Kidney tubule cell (primary cell): ENCODE results near the gene APOL2.
A peak's percentile ranks its signal among the peaks of the same experiment; 100 is the strongest.
"Not testable (repeated sequence)": the region's sequence is repeated elsewhere in the genome, so short reads cannot be mapped to it uniquely, and the experiment has no call there.

Experiments
- DNase-seq: peaks from one replicate; pipeline ENCODE4 v3.0.0-alpha.2; 2018; ENCODE audit warnings: low spot score

The APOL2 gene

GRCh38 chr22:36221799-36222751 lies 17.3 kb downstream of the APOL2 start:
- DNase-seq, result peak; percentile 44

GRCh38 chr22:36220451-36220921 lies 18.8 kb downstream of the APOL2 start:
- no peak for DNase-seq

DNA sequence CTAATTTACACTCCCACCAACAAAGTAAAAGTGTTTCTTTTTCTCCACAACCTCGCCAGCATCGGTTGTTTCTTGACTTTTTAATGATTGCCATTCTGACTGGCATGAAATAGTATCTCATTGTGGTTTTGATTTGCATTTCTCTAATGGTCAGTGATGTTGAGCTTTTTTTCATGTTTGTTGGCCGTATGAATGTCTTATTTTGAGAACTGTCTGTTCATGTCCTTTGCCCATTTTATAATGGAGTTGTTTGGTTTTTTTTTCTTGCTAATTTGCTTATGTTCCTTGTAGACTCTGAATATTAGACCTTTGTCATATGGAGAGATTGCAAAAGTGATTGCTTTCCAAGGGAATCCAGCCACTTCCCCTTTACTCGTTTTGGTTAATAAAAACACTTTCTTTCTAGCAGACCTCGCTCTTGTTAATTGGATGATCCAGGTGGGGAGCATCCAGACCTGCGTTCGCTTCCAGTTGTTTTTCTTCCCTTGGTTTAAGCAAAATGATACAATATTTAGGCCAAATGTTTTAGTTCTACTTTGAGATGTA lies 20.6 kb downstream of the APOL2 start:
- no peak for DNase-seq

DNA sequence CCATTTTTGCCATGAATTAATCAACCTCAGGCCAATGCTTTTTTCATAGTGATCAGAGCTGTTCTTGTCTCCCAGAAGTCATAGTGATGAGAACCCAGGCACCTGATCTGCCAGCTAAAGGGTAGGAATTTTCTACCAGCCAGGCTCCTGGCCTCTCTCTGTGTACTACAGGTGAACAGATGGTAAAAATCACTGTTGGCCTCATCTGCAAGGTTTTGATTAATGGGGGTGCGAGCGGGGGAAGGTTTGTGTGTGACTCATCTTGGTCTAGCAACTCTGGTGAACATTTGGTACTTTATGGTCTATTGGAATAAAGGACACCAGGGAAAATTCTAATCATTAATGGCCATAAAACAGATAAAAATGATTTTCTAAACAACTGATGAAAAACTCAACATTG lies 23.3 kb downstream of the APOL2 start:
- no peak for DNase-seq

GRCh38 chr22:36213586-36213985 lies 25.7 kb downstream of the APOL2 start:
- no peak for DNase-seq

DNA sequence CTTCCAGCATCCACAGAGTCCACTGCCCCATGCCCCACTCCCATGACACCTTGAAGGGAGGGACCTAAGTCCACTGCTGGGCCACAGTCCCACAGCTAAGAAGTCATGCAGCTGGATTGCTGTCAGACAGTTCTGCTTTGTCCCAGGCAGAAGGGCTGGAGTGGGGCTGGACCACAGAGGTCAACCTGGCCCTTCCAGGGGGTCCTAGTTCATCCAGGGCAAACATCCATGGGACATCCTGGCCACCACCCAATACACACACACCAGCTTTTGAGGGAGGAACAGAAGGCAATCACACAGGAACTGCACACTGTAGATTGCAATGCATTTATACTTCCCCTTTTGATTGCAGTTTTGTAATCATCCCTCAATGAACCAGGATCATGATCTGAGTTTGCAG lies 26.4 kb downstream of the APOL2 start:
- DNase-seq, result no peak

DNA sequence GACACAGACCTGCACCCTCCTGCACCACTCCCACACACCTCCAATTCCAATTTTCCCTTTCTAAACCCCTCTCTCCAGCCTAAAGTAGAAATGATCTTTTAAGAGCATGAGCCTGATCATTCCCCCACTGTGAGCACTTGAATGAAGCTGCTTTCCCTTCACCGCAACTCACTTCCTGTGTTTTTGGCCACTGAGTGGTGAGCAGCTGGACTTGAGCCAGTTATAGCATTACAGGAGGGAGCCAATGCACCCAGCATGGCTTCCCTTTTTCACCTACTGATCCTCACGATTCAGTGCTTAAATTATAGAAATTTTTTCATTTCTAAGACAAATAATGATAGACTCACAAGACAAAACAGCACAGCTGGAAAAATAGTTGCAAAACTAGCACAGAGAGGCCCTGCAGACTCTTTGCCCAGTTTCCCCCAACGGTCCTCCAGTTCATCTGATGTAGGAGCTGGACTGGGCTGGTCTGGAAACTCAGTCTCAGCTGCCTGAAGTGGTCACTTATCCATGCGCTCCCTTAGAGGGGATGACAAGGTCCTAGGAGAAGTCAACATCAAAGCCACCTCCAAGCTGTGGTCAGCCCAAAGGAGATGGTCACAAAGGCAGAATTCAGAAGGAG lies 28.0 kb downstream of the APOL2 start:
- peak; percentile 50 for DNase-seq

GRCh38 chr22:36210224-36210623 lies 29.1 kb downstream of the APOL2 start:
- DNase-seq, result no peak

DNA sequence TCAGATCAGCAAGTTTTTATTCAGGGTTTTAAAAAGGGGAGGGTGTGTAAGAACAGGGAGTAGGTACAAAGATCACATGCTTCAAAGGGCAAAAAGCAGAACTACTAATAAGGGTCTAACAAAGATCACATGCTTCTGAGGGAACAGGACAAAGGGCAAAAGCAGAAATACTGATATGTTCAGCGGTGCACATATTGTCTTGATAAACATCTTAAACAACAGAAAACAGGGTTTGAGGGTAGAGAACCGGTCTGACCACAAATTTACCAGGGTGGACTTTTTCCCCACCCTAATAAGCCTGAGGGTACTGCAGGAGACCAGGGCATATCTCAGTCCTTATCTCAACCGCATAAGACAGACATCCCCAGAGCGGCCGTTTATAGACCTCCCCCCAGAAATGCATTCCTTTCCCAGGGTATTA lies 29.8 kb downstream of the APOL2 start:
- not testable (repeated sequence) for DNase-seq

GRCh38 chr22:36208914-36209313 lies 30.4 kb downstream of the APOL2 start:
- DNase-seq, result no peak

GRCh38 chr22:36208162-36208765 lies 31.1 kb downstream of the APOL2 start:
- DNase-seq, result no peak

- DNase-seq, result no peak
Observed at GRCh38 chr22:36206255-36206654, 33.1 kb downstream of the APOL2 start.

DNA sequence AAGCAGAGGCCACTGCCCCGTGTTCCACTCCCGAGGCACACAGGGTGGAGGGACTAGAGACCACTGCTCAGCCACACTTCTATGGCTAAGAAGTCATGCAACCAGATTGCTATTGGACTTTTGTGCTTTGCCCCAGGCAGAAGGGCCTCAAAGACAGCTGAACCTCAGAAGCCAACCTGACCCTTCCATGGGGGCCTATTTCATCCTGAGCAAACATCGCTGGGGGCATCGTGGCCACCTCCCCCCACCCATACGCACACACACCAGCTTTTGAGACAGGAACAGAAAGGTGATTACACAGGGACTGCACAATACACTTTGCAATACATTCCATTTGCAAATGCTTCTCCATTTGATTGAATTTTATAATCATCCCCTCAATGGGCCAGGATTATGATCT lies 33.8 kb downstream of the APOL2 start:
- DNase-seq, result not testable (repeated sequence)

DNA sequence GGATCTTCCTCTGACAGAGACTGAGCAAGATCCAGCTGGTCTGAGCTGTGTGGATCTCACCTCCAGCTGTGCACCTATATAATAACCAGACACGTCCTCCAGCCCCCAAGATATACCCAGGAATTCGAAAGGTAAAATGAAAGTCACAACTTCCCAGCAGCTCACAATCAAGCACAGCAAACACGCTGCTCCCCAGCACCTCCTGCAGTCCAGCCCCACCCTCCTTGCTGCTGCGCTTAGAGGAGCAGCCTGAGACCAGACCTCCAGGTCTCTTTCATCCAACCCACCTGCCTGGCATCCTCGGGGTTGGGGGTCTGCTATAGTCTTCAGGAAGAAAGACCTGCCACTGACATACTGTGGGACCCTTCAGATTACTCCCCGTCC lies 34.7 kb downstream of the APOL2 start:
- DNase-seq, result no peak

GRCh38 chr22:36204001-36204631 lies 35.2 kb downstream of the APOL2 start:
- no peak for DNase-seq

GRCh38 chr22:36203441-36203840 lies 35.9 kb downstream of the APOL2 start:
- DNase-seq, result not testable (repeated sequence)

- DNase-seq, result not testable (repeated sequence)
Observed at GRCh38 chr22:36202906-36203305, 36.4 kb downstream of the APOL2 start.

DNA sequence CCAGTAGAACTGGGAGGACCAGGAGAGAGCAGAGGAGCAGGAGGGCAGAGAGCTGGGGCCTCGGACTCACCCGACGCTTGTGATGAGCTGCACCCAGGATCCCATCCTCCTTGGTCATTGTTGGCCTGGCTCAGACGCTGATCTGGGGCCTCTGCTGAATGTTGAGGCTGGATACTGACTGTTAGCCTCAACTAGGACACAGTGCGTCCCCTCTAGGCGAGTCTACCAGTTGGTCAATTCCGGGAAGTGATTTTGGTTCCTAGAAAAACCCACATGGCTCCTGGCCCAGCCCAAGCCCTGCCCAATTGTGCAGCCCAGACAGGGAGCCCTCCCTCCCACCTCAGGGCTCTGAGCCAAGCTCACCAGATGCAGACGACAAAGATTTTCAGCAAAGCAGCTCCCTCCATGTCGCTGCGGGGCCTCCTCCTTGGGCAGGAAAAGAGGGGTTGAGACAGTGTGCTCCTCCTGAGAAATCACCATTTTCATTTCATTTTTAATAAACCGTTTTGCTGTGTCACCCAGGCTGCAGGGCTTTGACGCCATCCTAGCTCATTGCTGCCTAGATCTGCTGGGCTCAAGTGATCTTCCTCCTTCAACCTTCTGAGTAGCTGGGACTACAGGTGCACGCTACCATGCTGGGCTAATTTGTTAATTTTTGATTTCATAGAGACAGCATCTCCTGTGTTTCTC lies 37.6 kb downstream of the APOL2 start, which contains the start of gene APOL4:
Gene APOL4 (minus strand): TSS at position 180 of the 690 bp plus-strand sequence. CDS start 75 bp downstream, at position 105.
- DNase-seq, result no peak

- DNase-seq, result not testable (repeated sequence)
Observed at GRCh38 chr22:36201025-36201424, 38.3 kb downstream of the APOL2 start.

GRCh38 chr22:36199001-36199551 lies 40.3 kb downstream of the APOL2 start:
- DNase-seq, result no peak

DNA sequence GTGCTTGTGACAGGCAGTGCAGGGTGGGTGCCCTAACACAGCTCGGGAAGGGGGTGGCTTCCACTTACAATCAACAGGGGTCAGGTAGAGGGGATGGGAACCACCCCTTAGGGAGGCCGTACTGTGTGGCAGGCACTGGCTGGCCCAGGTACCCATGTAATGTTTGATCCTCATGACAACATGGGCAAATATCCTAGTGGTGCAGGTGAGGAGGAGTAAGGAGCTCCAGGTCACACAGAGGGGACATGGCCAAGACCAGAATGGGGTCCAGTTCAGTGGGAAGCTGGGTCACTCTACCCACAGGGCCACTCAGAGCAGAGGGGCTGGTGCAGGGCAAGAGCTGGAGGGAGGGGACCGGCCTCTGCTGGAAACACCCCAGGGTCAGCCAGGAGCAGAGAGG lies 40.8 kb downstream of the APOL2 start:
- no peak for DNase-seq
